Measurements from ENCODE around the gene PARD3. TPM values are rescaled to one million over a fixed set of nuclear protein-coding genes. Genes with fewer than 3 reads are reported as not detected.

Gene PARD3
- polyA plus RNA-seq, 1 donor from 2014 or later, result 12.4 TPM

- Histone ChIP-seq H3K9me3 (ENCODE audit: low read length) (no peaks in the 10 kb centered on the region), H3K27ac (ENCODE audit: low read length) (peak overlapping the region; percentile 51), H3K79me2 (replicated peaks; ENCODE audit: insufficient read depth, low read length) (no peaks in the 10 kb centered on the region), H3K9me2 (ENCODE audit: insufficient read depth, low read length) (no peaks in the 10 kb centered on the region), H4K20me1 (ENCODE audit: insufficient read depth) (no peaks in the 10 kb centered on the region), H3K4me2 (ENCODE audit: low read length) (peak overlapping the region; percentile 56), H3F3A (ENCODE audit: insufficient read depth, low read length, poor library complexity, severe bottlenecking) (no peaks in the 10 kb centered on the region), H3K9ac (ENCODE audit: low read length) (peak overlapping the region; percentile 14), H3K27me3 (ENCODE audit: insufficient read depth, low read depth, low read length) (no peaks in the 10 kb centered on the region), H2AFZ (ENCODE audit: low read depth, low read length) (no peak overlapping the region), H3K4me3 (ENCODE audit: low read length) (peak overlapping the region; percentile 43), H3K36me3 (ENCODE audit: insufficient read depth, low read length) (no peaks in the 10 kb centered on the region)
- TF ChIP-seq TAF1 (IDR thresholded peaks at IDR 0.05; ENCODE audit: low read depth) (no peak), MXI1 (conservative IDR thresholded peaks at IDR 0.05; ENCODE audit: poor library complexity, severe bottlenecking) (no peak), EP300 (conservative IDR thresholded peaks at IDR 0.05; ENCODE audit: poor library complexity, severe bottlenecking) (peak; percentile 58), CTCF (IDR thresholded peaks at IDR 0.05; ENCODE audit: poor library complexity, severe bottlenecking) (peak; percentile 18), RAD21 (conservative IDR thresholded peaks at IDR 0.05) (no peak), POLR2AphosphoS5 (IDR thresholded peaks at IDR 0.05) (peak; percentile 59)
Observed at GRCh38 chr10:34506786-34507185, 308.3 kb downstream of the PARD3 start.

- Histone ChIP-seq H3K9ac (ENCODE audit: low read length) (no peak overlapping the region), H3K36me3 (ENCODE audit: insufficient read depth, low read length) (no peaks in the 10 kb centered on the region), H3K79me2 (replicated peaks; ENCODE audit: insufficient read depth, low read length) (no peaks in the 10 kb centered on the region), H3K4me3 (ENCODE audit: low read length) (no peak overlapping the region), H3K4me2 (ENCODE audit: low read length) (no peak overlapping the region), H3K9me3 (ENCODE audit: low read length) (no peaks in the 10 kb centered on the region), H4K20me1 (ENCODE audit: insufficient read depth) (no peaks in the 10 kb centered on the region), H3K9me2 (ENCODE audit: insufficient read depth, low read length) (no peaks in the 10 kb centered on the region), H2AFZ (ENCODE audit: low read depth, low read length) (no peak overlapping the region), H3K27me3 (ENCODE audit: insufficient read depth, low read depth, low read length) (no peaks in the 10 kb centered on the region), H3F3A (ENCODE audit: insufficient read depth, low read length, poor library complexity, severe bottlenecking) (no peaks in the 10 kb centered on the region), H3K27ac (ENCODE audit: low read length) (no peak overlapping the region)
- TF ChIP-seq SMC3 (conservative IDR thresholded peaks at IDR 0.05; ENCODE audit: poor library complexity) (no peak), RAD21 (conservative IDR thresholded peaks at IDR 0.05) (no peak), MXI1 (conservative IDR thresholded peaks at IDR 0.05; ENCODE audit: poor library complexity, severe bottlenecking) (no peak), EP300 (conservative IDR thresholded peaks at IDR 0.05; ENCODE audit: poor library complexity, severe bottlenecking) (no peak), CTCF (IDR thresholded peaks at IDR 0.05; ENCODE audit: poor library complexity, severe bottlenecking) (no peak), REST (IDR thresholded peaks at IDR 0.05; ENCODE audit: borderline replicate concordance) (no peak)
Observed at GRCh38 chr10:34505338-34505737, 309.8 kb downstream of the PARD3 start.
